GM20431 (cell line): ENCODE results near the gene THRB.
"Not testable (repeated sequence)": the region's sequence is repeated elsewhere in the genome, so short reads cannot be mapped to it uniquely, and the experiment has no call there.

ENCODE experiments used
- in situ Hi-C: fragments of 300-500 bp; cut with MseI, MboI; formaldehyde crosslinking; loops from one replicate; pipeline ENCODE4 v1.15.0; 2020; ENCODE audit warnings: low sequenced_read_pairs; ENCODE audit not compliant: unreplicated experiment

THRB gene

DNA sequence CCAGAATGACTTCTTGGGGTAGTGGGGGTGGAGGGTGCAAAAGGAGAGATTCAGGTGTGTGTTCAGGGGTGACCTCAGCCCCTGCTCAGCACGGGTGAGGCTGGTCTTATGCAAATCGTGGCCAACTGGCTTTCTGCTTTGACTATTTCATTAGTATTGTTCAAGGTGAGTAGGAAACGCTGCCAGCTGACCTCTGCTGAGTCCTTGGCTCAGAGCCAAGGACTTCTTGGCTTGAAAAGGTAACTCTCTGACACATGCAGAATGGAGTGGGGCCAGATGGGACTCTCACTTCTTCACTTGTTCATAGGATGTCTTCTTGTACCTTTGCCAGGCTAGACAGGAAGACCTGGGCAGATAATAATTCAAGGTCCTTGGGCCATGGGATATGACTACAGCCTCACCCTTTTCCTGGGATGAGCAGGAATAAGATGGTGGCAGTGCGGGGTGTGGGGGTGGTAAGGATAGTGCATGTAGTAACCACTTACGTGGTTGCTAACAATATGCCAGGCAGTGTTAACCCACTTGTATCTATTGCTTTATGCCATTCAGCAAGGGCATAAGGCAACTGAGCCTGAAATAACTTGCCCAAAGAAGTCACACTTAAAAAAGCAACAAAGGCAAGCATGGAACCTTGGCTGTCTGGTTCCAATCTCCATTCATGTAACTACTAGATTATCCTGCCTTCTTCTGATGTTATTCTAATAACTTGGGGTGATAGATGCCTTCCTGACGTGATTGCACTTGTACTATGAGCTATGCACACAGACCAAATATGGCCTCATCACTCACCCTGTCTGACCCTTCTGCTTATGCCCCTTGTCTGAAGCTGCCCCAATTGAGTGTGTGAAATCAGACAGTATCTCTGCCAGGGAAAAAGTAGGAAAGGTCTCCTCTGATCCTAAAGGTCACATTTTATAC, 356.4 kb downstream of the THRB start:
- in situ Hi-C loops, result no loop called here

DNA sequence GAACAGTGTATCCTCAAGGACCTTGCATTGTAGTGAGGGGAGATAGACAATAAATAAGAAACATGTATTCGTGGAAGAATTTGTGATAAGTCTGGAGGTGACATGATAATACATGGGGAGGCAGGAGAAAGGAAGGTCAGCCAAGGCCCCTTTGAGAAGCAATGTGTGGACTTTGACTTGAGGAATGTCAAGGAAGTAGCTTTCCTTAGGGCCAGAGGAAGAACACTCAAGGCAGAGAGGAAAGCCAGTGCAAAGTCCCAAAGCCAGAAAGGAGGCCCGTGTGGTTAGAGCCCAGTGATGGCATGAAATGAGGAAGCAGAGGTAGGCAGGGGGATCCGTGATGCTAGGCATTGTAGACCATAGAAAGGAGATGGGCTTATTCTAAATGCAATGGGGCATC, 357.3 kb downstream of the THRB start:
- in situ Hi-C loops, result no loop called here

DNA sequence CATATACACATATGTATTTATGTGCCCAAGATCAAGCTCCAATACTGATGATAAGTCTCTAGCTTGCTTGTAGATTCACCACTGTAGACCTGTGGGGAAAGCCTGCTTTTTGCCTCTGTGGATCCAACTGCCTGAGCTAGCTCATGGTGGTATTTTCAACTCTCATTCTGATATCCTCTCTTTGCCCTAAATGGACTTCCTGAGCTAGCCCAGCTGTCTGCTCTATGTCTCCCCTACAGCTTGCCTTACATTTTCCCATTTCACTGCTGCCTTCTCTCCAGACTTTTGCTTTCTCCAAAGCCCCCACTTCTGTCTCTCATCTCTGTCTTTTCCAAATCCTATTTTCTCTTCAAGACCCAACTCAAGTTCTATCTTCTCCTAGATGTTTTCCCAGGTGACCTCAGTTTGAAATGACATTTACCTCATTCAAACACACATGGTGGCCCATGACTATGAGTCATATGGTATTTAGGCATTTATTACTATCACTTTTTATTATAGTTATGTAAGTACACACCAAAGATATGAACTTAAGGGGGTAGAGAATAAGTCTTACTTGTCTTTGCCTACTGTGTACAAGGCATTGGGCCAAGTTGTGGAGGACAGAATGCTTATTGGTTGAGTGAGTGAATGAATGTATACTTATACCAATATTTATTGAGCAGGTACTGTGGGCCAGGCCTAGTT, 357.9 kb downstream of the THRB start:
- in situ Hi-C loops, result no loop called here

DNA sequence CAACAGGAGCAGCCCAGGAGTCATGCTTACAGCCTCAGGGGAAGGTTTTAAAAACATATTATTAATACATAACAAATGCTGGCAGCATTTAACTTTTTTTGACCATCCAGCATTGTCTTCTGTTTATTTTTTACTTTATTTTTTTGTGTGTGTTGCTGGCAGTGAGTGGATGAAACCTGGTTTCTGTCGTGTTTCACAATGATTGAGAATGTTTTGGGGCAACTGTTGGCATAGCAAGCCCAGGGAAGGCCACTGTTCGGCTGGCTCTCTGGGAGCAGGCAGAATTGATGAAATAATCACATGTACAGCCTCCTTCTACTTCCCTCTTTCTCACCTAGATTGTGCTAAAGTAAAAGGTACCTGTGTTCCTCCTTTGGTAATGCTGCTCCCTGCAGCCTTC, 359.4 kb downstream of the THRB start:
- in situ Hi-C loops, result no loop called here

DNA sequence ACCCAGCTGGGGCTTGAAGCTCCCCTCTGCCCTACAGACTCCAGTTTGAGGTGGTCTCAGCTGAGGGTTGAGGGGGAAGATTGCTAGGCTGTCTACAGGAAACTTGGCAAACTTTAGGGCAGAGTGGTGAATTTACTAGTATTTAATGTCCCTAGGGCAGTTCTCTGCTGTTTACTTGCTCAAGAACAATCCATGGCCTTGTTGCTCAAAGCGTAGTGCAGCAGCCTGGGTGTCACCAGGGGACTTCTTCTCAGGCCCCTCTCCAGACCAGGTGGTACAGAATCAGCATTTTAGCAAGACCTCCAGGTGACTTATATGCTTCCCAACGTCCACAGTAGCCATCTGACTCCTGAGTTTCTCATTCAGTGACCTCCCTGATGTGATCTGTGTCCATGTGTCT, 360.7 kb downstream of the THRB start:
- in situ Hi-C loops, result no loop called here

DNA sequence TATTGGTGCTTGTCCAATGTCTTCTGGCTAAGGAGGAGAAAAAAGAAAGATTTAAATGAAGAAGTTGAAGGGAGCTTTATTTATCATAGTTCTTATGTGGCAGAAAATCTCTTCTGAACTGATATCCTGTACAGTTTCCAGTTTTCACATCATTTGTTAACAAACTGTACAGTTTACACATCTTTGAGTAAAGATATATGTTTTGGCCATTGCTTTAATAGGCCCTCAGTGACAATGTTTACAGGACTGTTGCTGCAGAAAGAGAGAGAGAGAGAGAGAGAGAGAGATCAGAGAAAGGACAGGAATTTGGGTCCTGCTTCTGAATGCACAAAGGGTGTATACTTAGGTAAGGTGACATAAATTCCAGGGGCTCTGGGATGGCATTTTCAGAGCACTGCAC, 361.2 kb downstream of the THRB start:
- in situ Hi-C loops, result no loop called here

DNA sequence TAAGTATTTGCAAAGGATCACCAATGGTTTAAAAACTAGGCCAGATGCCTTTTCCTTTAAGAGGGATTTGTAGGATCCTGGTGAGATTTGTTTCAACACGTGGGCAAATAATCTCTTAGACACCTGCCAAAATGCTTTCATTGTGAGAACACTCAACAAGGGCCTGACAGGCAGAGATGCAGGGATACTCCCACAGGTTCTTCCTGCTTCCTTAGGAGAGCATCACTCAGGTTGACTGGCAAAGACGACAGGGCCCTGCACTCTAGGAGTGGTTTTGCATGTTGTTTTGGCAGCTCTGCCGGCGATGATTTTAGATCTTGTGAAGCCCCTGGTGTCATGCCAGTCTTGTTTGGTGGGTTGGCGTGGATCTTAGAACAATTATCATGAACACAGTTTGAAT, 365.1 kb downstream of the THRB start:
- in situ Hi-C loops, result no loop called here

DNA sequence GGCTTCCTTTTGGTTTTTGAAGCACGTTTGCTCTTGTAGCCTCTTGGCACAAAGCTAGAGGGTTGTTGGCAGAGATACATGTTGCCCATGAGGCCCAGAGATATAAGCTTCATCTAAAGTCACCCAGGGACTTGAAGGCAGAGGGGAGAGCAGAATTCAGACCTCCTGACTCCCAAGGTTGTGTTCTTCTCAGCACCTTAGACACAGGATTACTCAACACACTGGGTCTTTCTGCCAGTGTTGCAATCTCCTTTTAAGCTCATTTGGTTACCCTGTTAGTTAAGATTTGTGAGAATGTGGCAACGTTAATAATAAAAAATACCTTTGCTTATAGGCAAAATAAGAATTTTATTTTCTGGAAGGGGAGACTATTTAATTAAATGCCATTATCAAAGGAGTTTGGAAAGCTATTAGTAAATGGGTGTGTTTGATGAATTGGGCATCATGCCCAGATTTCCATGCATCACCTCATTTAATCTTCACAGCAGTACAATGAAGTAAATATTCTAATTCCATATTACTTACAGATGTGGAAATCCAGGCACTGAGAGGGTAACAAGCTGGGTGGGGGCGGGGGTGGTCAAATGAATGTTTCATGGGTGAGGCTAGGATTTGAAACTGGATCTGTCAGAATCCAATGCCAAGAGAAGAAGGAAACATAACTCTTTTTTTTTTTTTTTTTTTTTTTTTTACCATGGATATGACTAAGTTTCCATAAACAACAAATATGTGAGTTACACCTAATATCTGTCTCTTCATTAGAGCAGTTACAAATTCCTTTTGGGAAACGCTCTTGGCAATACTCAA, 366.2 kb downstream of the THRB start:
- in situ Hi-C loops, result no loop called here

DNA sequence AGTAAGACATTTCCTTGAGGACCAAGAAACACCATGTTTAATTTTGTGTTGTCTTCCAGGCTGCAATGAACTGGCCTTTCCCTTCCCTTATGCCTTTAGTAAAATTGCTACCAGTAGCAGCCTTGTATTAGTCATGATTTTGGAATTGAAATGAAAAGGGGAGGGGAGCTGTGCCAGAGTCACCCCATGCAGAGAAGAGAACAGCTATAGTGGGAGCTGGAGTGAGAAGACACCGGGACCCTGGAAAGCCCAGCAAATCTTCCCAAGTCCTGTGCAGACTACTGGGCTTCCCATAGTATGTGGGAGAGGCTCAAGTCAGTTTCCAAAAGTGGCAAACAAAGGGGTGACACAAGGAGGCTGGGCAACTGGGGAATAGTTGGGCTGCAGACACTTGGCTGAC, 371.1 kb downstream of the THRB start:
- in situ Hi-C loops, result no loop called here

DNA sequence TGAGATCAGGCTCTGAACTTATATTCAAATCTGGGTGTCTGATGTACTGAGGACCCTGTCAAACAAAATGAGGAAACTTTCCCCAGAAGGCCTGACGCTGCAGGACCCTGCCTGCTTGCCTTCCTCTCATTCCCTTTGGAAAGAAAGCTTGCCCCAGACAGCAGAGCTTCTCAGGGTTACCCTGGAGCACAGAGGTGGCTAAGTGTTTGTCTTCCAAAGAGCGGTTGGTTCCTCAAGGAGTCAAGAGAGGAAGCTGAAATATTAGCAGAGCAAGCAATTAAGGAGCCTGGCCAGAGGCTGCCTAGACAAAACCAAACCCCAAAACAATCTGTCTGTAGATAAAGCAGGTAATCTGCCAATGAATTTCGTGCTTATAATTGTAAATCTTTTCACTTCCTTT, 374.2 kb downstream of the THRB start:
- in situ Hi-C loops, result no loop called here

DNA sequence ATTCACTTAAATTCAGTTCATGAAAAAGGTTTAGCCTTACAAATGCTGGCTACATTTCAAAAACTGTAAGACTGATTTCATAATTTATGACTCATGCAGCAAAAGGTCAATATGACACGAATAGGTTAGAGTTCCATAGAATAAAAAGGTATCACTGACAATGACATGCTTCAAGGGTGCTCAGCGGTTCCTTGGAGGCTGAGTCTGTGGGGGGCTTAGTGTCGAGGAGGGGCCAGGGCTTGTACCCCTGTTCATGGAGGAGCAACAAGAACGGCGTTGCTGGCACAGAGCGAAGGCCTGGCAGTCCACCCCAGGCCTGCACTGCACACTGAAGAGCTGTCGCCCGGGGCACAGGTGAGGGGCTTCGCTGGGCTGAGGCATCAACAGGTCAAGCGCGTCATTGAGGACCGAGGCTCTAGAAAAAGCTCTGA, 375.3 kb downstream of the THRB start:
- in situ Hi-C loops, result no loop called here

DNA sequence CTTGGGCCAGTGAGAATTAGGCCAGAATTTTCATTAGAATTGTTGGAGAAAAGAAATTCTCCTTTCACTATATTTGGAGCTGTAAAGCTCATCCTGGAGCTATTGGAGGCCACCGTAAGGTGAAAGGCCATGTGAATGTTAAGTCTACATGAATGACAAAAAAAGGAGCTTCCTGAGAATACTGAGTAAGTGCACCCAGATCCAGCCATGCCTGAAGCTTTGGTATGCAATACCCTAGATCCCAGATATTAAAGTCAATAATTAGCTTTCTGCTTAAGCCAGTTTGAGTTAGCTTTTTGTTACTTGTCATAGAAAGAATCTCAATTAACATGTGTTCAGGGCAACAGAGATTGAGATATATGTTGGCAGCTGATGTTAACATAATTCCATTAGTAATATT, 377.1 kb downstream of the THRB start:
- in situ Hi-C loops, result no loop called here

DNA sequence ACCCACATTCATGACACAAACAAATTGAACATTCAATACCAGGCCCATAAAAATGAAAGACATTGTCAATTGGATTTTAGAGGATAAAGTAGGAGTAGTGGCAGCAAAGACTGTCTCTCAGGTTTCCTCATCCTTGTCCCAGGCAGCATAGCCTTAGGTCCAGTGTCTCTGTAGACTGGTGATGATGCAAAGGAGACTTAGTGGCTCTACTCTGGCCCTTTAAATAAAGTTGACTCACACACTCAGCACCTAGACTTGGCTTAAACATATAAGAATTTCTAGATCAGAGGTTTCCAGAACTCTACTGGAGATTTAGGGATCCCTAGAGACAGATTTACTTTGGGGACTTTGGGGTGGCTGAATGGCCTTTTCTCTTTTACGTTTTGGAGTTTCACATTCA, 382.9 kb downstream of the THRB start:
- in situ Hi-C loops, result no loop called here

DNA sequence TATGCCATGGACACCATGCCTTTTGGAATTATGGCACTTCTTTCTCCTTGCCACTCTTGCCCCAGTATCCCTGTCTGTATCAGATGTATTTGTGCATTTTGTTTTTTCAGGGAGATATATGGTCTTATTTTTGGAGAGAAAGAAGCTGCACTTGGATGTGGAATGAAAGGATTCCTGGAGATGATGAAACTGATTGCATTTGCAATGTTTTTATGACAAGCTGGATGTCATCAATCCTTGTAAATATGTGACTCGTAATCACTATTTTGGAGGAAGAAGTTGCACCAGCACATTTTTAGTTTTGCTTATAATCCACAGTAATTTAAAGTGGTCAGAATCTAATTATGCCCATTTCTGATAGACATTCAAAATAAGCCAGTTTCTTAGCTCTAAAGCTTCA, 384.6 kb downstream of the THRB start:
- in situ Hi-C loops, result no loop called here

DNA sequence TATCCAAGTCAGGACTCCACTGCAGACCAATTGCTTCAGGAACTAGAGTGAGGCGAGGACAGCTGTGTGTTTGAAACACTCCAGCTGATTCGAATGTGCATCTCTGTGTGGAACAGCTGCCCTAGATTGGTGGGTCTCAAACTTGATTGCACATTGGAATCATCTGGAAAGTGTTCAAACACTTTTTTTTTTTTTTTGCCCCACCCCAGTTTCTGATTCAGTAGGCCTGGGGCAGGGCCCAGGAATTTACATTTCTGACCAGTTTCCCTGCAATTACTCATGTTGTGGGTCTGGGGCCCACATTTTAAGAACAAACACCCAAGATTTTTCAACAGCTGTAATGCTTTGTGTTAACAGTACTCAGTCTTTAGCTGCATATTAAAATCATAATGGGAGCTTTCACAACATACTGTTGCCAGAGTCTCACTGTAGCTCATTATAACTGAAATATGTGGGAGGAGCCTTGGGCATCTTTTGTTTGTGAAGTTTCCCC, 392.9 kb downstream of the THRB start:
- in situ Hi-C loops, result no loop called here

DNA sequence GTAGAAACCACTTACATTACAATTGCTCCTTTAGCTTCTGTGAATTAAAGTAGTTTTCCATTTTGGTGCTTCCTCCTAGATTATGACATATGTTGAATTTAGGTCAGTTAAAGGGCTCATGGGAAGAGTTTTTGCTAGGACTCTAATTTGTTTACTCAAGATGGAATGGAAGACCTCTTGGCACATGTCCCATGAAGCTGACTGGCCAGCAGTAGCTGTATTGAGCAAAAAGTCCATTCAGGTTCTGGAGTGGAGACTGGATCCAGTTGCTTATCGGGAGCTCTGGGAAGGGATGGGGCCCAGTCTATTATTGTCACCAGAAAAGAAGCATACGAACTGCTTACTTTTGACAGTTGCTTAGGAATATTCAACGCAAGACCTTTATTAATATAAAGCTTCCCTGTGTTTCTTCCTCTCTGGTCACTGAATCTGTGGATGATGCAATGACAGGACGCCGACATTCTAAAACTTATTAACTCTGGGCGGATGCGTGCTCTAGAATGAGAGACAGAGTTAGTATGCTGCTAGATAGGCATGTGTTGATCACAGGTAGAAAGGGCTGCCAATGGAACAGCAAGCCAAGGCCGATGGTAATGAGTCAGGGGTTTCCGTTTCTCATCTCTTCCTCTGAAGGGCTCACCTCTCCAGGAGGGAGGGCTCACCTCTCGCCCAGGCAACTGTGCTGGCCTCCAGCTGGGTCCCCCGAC, 393.8 kb downstream of the THRB start:
- in situ Hi-C loops, result no loop called here

DNA sequence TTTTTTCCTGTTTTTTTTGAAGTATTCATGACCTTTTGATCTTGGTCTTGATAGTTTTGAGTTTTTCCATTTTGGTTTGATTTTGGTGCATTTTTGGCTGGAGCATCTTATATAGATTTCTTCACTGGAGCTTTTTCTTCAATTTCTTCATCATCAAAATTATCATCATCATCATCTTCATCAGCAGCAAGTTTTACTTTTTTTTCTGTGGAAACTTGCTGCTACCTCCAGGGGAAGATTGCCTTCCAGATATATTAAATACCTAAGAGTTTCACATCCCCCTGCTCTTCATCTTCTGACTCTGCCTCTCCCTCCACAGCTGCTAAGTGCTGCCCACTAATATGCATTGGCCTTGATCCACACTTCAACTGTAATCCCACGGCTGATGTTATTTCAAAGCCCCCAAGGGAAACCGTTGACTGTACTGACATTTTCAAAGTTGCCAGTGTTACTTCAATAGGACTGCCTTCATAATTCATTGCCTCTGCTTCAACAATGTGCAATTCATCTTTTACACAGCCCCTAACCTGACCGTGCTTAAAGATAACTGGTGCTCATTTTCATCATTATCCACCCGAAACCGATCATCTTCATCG, 397.9 kb downstream of the THRB start:
- in situ Hi-C loops, result no loop called here

DNA sequence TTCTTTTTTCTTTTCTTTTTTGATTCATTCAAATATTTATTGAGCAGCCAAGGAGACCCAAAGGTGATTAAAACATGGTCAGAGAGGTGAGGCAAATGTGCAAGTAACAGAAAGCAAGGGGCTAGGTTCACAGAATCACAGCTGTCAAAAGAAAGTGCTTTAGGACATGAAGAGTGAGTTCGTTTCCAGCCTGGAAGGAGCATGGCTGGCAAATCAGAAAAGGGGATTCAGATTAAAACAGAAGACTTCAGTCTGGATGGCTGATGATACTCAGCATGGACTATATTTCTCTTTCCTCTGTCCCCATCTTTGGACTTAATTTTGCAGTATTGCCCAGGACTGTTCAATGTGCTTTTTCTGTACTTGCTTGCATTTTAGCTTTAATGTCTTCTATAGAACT, 398.4 kb downstream of the THRB start:
- in situ Hi-C loops, result no loop called here

DNA sequence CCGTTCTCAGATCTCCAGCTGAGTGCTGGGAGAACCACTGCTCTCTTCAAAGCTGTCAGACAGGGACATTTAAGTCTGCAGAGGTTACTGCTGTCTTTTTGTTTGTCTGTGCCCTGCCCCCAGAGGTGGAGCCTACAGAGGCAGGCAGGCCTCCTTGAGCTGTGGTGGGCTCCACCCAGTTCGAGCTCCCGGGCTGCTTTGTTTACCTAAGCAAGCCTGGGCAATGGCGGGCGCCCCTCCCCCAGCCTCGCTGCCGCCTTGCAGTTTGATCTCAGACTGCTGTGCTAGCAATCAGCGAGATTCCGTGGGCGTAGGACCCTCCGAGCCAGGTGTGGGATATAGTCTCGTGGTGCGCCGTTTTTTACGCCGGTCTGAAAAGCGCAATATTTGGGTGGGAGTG, 399.8 kb downstream of the THRB start:
- in situ Hi-C loops, result not testable (repeated sequence)

DNA sequence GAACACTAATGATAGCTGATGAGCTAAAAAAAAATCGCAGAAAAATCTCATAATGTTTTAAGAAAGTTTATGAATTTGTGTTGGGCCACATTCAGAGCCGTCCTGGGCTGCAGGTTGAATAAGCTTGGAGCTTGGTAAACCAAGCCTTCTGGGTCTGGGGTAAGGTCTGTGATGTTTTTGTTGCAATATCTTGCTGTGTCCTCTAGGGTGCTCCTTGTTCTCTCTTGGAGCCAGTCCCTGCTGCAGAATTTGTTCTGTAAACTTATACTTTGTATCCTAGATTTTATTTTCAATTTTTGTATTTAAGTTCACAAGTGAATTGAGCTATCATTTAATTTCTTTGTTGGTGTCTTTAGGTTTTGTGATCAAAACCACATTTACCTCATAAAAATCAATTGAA, 405.9 kb downstream of the THRB start:
- in situ Hi-C loops, result no loop called here
